ENCODE results near the gene ERFE. TPM values are rescaled to one million over a fixed set of nuclear protein-coding genes. Genes with fewer than 3 reads are reported as not detected.

ERFE gene
- total and polyA plus RNA-seq, 8 donors = 0.15 to 1.4 (median 0.63) TPM

- no peak for DNase-seq
- H3K4me1 ChIP-seq = peaks cover 0 to 28% of the 10 kb centered on the region in 2 donors
- intact Hi-C loops (cut with DNase I) = no loop called here
- no peak overlapping the region for H3K27ac ChIP-seq
- ATAC-seq = no peak
- H3K27me3 ChIP-seq = peaks cover 32 to 83% of the 10 kb centered on the region in 2 donors
- H3K36me3 ChIP-seq = no peaks in the 10 kb centered on the region
- no peaks in the 10 kb centered on the region for H3K9me3 ChIP-seq
- TF ChIP-seq CTCF (IDR thresholded peaks at IDR 0.05) = no peak
- no peak overlapping the region for H3K4me3 ChIP-seq
Observed at GRCh38 chr2:238160206-238161129, 1.7 kb downstream of the ERFE start.

- no peak overlapping the region for H3K4me3 ChIP-seq
- no peaks in the 10 kb centered on the region for H3K36me3 ChIP-seq
- TF ChIP-seq CTCF (IDR thresholded peaks at IDR 0.05) = no peak
- peaks cover 32 to 83% of the 10 kb centered on the region in 2 donors for H3K27me3 ChIP-seq
- no peak for DNase-seq
- H3K9me3 ChIP-seq = no peaks in the 10 kb centered on the region
- no peak overlapping the region for H3K27ac ChIP-seq
- H3K4me1 ChIP-seq = peaks cover 0 to 28% of the 10 kb centered on the region in 2 donors
- ATAC-seq = no peak
- intact Hi-C loops (cut with DNase I) = no loop called here
Observed at GRCh38 chr2:238161291-238162051, 2.7 kb downstream of the ERFE start.

- intact Hi-C loops (cut with DNase I) = no loop called here
- TF ChIP-seq CTCF (IDR thresholded peaks at IDR 0.05) = no peak
- ATAC-seq = no peak
Observed at GRCh38 chr2:238162251-238162845, 3.6 kb downstream of the ERFE start.

GRCh38 chr2:238162846-238163441, 4.2 kb downstream of the ERFE start:
- Histone ChIP-seq H3K36me3 (peaks cover 0 to 15% of the 10 kb centered on the region in 2 donors), H3K9me3 (no peaks in the 10 kb centered on the region), H3K4me1 (peaks cover 0 to 28% of the 10 kb centered on the region in 2 donors), H3K27me3 (peaks cover 32 to 74% of the 10 kb centered on the region in 2 donors), H3K27ac (no peak overlapping the region), H3K4me3 (no peak overlapping the region)
- intact Hi-C loops (cut with DNase I) = no loop called here
- TF ChIP-seq CTCF (IDR thresholded peaks at IDR 0.05) = no peak
- DNase-seq (no peak), ATAC-seq (no peak)

More at GRCh38 chr2:238162251-238162845, 3.6 kb downstream of the ERFE start:
- Histone ChIP-seq H3K27me3 (peaks cover 32 to 80% of the 10 kb centered on the region in 2 donors), H3K4me3 (no peak overlapping the region), H3K4me1 (peaks cover 0 to 28% of the 10 kb centered on the region in 2 donors), H3K36me3 (peaks cover 0 to 9% of the 10 kb centered on the region in 2 donors), H3K9me3 (no peaks in the 10 kb centered on the region), H3K27ac (no peak overlapping the region)
- no peak for DNase-seq
